Erythroblast (primary cell): ENCODE measurements around the gene TRAPPC13.

Experiments
- GATA1 ChIP-seq: IDR thresholded peaks from 2 replicates; pipeline ENCODE4 v1.6.1; 2011; ENCODE audit warnings: low read depth, mild to moderate bottlenecking, control low read depth, low read length, moderate library complexity
- POLR2A ChIP-seq: IDR thresholded peaks from 2 replicates; pipeline ENCODE4 v1.6.1; 2011; ENCODE audit warnings: mild to moderate bottlenecking, low read length

- TF ChIP-seq POLR2A = no peak
- TF ChIP-seq GATA1 = no peak
Measured at GRCh38 chr5:65647941-65648340, 23.1 kb downstream of the TRAPPC13 start.
